SIG-M5 (cell line): ENCODE data around the gene CLDN16.

ENCODE experiments used
- DNase-seq: peaks from one replicate; lab custom pipeline; 2025; lab: John Stamatoyannopoulos, UW

CLDN16 gene

GRCh38 chr3:190442240-190442639 is 54.3 kb downstream of the CLDN16 start:
- DNase-seq = no peak

GRCh38 chr3:190443257-190443656 is 55.3 kb downstream of the CLDN16 start:
- DNase-seq = no peak

DNA sequence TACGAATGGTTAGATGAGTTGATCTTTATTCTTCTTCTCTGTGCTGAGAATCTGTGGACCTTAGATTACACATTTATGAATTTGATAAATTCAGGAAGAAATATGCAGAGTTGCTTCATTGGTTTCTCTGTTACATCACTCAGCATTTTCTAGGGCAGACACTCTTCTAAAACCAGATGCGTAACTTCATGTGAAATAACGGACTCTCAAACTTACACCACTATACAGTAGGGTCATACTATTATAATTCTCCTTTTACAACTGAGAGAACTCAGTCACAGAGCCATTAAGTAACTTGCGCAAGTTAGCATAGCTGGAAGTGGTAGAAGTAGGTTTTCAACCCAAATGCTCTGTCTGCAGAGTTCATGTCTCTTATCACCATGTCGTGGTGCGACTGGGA is 56.0 kb downstream of the CLDN16 start:
- peak; percentile 90 for DNase-seq

GRCh38 chr3:190444576-190445145 is 56.7 kb downstream of the CLDN16 start:
- no peak for DNase-seq

- no peak for DNase-seq
These were observed 58.8 kb downstream of the CLDN16 start for GRCh38 chr3:190446573-190447279.

GRCh38 chr3:190448256-190448655 is 60.3 kb downstream of the CLDN16 start:
- DNase-seq = no peak

GRCh38 chr3:190449801-190450200 is 61.8 kb downstream of the CLDN16 start, which contains the start of gene TMEM207:
Gene TMEM207, minus strand, starts transcription at chr3:190449901. Its CDS starts 92 bp downstream, at chr3:190449809.
- DNase-seq = no peak

- DNase-seq = no peak
These were observed 67.9 kb downstream of the CLDN16 start for GRCh38 chr3:190455828-190456227.

DNA sequence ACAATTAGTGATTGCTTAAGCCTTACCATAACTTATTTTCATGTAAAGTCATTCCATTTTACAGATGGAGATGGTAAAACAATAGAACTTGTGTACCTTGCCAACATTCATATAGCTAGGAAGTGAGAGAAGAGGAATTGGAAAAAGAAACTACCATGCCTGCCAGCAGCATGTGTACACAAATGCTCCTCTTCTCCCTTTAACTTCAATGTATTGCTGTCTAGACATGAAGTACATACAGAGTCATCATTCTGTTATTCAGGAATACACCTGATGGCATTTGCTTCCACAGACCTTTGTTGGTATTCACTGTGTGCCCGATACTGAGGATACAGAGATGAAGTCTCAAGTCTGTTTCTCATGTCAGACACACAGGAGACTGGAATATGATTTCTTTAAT is 68.8 kb downstream of the CLDN16 start:
- DNase-seq = no peak

DNA sequence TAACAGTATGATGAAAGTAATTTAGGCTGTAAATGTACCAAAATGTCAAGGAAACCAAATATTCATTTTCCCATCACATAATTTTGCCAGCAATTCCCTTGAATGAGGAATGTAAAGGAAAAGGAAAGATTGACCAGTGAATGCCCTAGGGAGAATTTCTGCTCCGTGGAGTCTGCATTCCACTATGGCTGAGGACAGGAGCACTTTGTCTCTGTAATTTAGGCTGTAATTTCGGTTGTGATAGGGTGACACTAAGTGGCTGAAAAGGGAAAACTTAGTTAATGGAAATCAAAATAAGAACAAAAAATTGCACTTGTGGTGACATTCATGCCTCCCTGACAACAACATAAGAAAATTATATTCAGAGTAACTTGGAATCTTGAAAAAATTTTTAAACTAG is 70.1 kb downstream of the CLDN16 start:
- DNase-seq = no peak
